Ramos (cell line): Measurements from ENCODE around the gene CFAP65.

Experiments
- in situ Hi-C: fragments of 300-500 bp; cut with MboI; formaldehyde crosslinking; loops from one replicate; pipeline ENCODE4 v1.14.3; 2022; ENCODE audit warnings: low sequenced_read_pairs; ENCODE audit not compliant: unreplicated experiment

Gene CFAP65, protein sequence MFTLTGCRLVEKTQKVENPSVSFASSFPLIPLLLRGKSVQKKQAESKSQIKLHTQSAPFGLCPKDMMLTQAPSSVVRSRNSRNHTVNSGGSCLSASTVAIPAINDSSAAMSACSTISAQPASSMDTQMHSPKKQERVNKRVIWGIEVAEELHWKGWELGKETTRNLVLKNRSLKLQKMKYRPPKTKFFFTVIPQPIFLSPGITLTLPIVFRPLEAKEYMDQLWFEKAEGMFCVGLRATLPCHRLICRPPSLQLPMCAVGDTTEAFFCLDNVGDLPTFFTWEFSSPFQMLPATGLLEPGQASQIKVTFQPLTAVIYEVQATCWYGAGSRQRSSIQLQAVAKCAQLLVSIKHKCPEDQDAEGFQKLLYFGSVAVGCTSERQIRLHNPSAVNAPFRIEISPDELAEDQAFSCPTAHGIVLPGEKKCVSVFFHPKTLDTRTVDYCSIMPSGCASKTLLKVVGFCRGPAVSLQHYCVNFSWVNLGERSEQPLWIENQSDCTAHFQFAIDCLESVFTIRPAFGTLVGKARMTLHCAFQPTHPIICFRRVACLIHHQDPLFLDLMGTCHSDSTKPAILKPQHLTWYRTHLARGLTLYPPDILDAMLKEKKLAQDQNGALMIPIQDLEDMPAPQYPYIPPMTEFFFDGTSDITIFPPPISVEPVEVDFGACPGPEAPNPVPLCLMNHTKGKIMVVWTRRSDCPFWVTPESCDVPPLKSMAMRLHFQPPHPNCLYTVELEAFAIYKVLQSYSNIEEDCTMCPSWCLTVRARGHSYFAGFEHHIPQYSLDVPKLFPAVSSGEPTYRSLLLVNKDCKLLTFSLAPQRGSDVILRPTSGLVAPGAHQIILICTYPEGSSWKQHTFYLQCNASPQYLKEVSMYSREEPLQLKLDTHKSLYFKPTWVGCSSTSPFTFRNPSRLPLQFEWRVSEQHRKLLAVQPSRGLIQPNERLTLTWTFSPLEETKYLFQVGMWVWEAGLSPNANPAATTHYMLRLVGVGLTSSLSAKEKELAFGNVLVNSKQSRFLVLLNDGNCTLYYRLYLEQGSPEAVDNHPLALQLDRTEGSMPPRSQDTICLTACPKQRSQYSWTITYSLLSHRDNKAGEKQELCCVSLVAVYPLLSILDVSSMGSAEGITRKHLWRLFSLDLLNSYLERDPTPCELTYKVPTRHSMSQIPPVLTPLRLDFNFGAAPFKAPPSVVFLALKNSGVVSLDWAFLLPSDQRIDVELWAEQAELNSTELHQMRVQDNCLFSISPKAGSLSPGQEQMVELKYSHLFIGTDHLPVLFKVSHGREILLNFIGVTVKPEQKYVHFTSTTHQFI (N-terminal part only)

DNA sequence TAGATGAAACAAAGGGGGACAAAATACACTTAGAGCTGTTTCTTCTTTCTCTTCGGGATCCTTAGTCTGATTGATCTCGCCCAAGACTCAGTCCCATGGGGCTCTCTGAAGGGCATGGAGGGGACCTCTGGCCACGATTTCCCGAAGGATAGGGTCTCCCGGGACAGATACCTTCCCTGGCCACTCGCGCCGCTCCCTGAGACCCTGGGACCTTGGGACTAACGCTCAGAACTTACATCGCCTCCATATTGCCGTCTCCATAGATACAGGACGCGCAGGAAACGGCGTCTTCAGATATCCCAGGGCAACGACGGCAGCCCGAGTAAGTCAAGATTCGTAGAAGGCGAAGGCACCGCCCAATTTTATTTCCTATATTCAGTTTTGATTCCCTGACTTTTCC, at the start of gene CFAP65:
Gene CFAP65, minus strand, starts transcription at position 265 of the 400 bp plus-strand sequence. CDS start 2,468 bp downstream, outside the sequence.
- in situ Hi-C loops, result no loop called here

DNA sequence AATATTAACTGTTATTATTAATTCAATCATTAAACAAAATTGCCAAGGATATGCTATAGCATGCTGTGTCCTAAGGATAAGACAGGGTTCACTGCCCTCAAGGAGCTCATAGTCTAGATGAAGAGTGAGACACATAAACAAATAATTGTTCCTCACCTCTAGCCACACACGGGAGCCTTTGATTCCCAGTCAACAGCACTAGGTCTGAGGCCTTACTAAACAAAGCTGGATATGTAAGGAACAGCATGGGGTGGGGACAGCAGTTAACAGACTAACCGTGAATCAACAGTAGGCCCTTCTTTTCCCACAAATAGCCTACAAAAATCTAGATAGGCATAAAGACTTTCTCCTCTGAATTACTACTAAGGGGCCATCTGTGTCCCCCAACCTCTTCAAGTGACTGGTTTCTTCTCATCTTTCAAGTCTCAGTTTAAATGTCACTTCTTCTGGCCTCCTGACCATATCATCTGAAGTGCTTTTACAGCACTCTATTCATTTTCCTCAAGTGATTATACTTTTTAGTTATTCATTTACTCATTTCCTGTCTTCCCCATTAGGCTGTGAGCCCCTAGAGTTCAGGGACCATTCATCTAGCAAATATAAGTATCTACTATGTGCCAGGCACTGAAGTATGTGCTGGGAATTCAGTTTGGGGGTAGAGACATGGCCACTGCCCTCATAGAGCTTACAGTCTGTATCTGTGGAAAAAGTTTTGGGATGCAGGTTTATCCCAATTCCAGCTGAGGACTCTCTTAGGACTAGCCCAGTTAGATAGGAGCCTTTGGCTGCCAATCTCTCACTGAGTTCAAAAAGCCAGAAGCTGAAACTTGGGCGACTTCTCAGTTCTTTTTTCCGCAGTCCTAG, 49.4 kb upstream of the CFAP65 start:
- in situ Hi-C loops, result no loop called here

GRCh38 chr2:219089330-219089729, 48.0 kb upstream of the CFAP65 start:
- in situ Hi-C loops, result no loop called here

DNA sequence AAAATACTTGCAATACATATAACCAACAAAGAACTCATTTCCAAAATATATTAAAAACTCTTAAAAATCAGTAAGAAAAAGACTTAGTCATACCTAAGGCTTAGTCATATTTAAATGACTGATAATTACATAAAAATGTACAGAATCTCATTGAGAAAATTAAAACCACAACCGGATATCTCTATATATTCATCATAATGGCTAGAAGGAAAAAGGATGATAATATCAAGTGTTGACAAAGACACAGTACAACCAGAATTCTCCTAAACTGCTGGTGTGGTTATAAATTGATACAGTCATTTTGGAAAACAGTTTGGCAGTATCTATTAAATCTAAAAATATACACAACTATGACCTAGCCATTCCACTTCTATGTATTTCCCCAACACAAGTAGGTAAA, 46.5 kb upstream of the CFAP65 start:
- in situ Hi-C loops, result no loop called here

GRCh38 chr2:219087361-219087760, 46.0 kb upstream of the CFAP65 start:
- in situ Hi-C loops, result no loop called here

DNA sequence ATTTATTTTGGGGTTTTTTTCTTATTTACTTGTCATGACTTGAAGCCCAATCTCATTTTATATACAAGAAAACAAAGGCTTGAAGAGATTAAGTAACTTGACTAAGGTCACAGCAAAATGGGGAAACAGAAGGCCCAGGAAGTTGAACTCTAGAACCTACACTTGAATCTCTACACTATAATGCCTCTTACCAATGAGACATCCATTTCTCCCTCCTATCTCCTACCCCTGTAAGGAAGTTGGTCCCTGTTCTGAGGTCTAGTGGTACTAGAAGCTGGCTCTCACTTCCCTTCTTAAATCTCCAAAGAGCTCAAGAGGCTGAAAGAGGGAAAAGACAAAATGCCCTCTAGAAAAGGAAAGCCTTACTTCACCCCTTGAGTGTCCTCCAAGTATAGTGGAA, 44.9 kb upstream of the CFAP65 start:
- in situ Hi-C loops, result no loop called here

- in situ Hi-C loops, result no loop called here
Measured at GRCh38 chr2:219084791-219085190, 43.5 kb upstream of the CFAP65 start.

DNA sequence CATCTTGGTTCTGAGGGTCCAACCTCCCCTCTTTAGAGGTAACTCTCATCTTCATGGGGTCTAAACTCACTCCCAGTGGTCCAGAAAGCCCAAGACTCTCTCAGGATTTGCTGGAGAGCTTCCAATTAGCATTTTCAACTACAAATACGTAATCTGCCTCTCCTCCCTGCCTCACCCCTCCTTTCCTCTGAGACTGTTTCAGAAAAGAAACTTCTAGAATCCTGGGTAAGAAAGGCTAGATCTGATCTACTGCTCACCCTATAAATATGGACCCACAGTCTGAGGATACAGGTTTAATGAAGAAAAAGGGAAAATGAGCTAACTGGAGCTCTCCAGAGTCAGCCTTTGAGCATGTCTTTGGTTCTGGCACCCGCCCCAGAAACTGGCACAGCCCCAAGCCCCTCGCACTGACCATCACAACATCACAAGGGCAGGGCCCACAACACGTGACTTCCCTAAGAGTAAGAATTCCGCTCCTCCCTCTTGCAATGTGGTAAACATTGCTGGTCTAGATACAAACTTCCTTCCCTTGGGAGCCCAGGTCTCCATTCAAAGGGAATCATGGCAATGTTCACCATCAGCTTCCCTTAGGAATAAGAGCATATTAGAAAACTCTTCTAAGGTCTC, 41.1 kb upstream of the CFAP65 start:
- in situ Hi-C loops, result no loop called here

DNA sequence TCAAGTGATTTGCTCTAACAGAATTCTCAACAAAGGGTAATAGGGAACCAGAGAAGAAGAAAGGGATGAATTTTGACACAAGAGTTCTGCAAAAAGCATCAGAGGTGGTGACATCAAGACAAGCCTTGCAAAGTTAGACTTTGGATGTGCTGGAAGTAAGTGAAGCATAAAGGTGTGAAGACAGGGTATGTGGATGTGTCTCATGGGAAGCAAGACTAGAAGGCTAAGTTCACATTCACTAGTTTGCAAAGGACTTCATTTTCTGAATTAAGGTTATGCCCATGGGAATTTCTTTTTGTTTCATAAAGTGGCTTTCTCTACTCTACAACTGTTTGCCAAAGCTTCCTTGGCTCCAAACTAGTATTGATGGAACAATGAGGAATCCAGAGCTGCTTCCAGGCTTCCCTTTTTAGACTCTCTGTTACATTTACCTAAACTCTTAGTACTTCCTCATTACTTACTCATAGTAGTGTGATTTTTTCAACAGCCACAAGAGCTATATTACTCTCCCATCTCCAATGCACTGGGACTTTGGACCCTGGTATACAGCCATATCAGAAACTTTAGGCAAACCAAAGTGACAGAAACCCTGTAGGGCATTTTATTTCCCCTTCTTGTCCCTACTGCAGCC, 40.5 kb upstream of the CFAP65 start:
- in situ Hi-C loops, result no loop called here

GRCh38 chr2:219081096-219081495, 39.8 kb upstream of the CFAP65 start:
- in situ Hi-C loops, result no loop called here

DNA sequence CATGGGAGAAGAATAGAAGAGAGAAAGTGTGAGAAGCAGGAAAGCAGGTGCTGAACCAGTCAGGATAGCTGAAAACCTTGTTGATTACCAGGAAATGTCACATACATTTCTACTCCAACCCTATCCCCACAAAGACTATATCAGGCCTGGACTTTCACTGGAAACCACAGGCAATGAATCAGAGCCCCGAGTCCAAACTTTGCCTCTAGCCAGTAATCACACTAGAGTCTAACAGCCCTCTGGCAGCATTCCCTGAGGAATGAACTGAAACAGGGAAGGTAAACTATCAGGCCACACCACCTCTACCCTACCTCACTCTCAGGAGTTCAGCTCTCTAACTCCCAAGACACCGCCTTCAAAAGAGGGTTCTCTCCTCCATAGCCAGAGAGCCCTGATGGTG, 38.1 kb upstream of the CFAP65 start:
- in situ Hi-C loops, result no loop called here

DNA sequence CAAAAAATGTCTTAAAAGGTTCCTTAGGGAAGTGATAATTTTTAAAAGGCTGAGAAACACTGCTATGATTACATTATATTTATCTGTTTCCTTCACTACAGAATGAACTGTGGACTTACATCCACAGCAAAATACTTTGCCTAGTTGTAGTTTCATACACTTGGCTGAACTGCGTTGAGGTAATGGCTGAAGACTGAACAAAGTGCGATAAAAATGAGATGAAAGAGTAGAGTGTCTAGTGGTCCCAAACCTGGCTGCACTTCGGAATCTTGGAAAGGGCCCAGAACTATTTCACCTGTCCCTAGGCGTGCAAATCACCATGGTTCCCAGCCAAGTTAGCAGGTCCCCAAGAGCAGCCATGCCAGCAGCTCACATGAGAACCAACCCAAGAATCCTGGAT, 37.6 kb upstream of the CFAP65 start:
- in situ Hi-C loops, result no loop called here

- in situ Hi-C loops, result no loop called here
Measured at GRCh38 chr2:219078126-219078525, 36.8 kb upstream of the CFAP65 start.

- in situ Hi-C loops, result no loop called here
Measured at GRCh38 chr2:219076253-219076652, 34.9 kb upstream of the CFAP65 start.

DNA sequence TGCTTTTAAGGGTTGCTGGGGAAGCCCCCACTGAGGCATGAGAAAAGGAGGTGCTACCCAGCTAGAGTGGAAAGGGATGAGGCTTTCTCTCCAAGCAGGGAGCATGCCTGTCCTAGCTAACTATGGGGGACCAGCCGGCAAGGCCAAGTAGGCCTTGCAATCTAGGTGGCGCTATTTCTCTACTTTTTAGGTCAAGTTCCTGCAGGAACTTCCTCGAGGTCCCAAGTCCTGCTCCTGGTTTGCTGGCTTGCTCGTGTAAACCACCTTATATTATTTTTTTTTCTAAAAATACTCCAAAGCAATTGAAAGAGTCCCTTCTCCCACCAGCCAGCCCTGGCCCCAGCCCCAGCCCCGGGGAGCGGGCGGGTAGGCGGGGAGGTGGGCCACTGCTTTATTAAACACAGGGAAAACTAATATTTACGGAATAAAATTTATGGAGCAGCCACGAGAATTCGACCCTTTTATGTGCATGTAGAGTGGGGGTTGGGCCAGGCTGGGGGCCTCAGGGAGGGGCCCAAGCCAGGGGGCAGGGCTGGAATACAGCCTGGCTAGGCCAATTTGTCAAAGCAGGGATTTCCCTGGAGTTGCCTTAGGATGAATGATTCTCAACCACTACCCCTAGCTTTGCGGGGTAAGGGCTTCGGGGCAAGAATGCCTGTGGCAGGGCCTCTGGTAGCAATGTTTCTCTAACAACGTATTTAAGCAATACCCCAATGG, 32.3 kb upstream of the CFAP65 start:
- in situ Hi-C loops, result no loop called here

DNA sequence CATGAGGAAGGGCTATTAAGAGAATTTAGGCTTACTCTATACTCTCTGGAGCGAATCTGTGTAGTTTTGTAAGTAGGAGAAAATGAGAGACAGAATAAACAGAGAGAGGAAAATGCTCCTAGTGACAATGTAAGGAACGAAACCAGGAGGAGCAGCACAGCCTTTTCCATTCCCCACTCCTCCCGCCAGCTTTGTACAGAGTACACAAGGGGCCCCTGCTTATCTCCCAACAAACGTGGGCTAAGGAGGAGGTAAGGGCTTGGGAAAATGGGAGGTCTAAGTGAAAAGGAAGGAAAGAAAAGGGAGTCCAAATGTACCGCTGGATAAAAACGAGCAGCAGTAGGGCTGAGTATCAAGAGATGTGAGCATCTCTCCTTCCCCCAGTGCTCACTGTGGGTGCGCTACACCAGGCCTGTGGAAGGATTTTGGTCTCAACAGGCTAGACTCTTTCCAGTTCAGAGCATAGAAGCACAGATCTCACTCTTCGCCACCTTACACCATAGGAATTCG, 31.5 kb upstream of the CFAP65 start:
- in situ Hi-C loops, result no loop called here

DNA sequence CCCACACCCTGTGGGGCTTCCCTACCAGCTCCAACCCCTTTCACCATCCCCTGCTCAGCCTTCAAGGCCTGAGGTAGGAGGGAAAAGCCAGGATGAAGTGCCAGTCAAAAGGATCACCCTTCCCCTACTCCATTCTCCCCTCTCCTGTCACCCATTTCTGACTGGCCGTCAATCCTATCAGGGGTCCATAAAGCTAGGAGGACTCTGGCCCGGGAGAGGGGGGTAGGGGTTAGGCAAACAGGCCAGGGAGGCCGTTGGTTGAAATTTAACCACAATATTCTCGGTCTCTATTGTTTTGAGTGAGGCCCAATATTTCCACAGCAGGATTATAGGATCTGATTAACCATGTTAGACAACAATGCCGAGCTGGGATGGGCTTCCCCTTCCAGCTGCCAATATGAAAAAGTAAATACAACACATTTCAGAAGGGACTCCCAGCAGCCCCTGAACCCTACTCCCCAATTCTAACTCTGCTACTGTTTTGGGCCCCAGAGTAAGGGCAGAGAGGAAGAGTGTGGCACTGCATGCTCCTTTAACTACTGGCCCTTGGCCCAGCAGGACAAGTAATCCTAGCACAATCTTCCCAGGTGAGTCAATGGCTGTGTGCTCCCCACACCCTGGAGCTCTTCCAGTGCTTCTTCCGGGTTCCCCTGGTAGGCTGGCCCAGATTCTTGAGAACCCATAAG, 30.0 kb upstream of the CFAP65 start:
- in situ Hi-C loops, result no loop called here
